Prostate gland (tissue), 2 donors: ENCODE measurements around the gene HPCA. TPM values are rescaled to one million over a fixed set of nuclear protein-coding genes. Genes with fewer than 3 reads are reported as not detected.

ENCODE experiments used
- DNase-seq: peaks from one replicate; pipeline ENCODE4 v3.0.0-alpha.2; 2019; ENCODE audit warnings: low spot score
- H3K27ac ChIP-seq, 2 donors: fragments of 200-600 bp; sonication (generic); 2 replicates each; pipeline ENCODE4 v1.5.1; 2017 to 2019
- H3K27me3 ChIP-seq: fragments of 200-600 bp; sonication (generic); replicated peaks from 2 replicates; pipeline ENCODE4 v1.5.1; 2019; ENCODE audit not compliant: insufficient read depth
- H3K36me3 ChIP-seq, 2 donors: fragments of 200-600 bp; sonication (generic); 1 replicate in 1 of 2; 2 replicates in 1 of 2; pipeline versions ENCODE4 v1.5.1 to v1.8.1; 2017 to 2019
- H3K4me1 ChIP-seq: fragments of 200-600 bp; sonication (generic); replicated peaks from 2 replicates; pipeline ENCODE4 v1.5.1; 2019
- H3K4me3 ChIP-seq, 2 donors: fragments of 200-600 bp; sonication (generic); 2 replicates each; pipeline ENCODE4 v1.5.1; 2017 to 2019
- H3K9me3 ChIP-seq: fragments of 200-600 bp; sonication (generic); 2 replicates; pipeline ENCODE4 v1.5.1; 2017
- POLR2A ChIP-seq: fragments of 450-650 bp; IDR thresholded peaks from one replicate; pipeline ENCODE4 v1.6.1; 2016; ENCODE audit warnings: antibody characterized with exemption, mild to moderate bottlenecking
- POLR2AphosphoS5 ChIP-seq: sonication (generic); formaldehyde crosslinking; IDR thresholded peaks from one replicate; pipeline ENCODE4 v1.6.1; 2017; ENCODE audit warnings: antibody characterized with exemption
- WGBS: methylation state at CpG from one replicate; pipeline ENCODE4 v1.1.5; 2018; 5-methylcytosine and 5-hydroxymethylcytosine counted together
- intact Hi-C: fragments of 100-400 bp; cut with DNase I; formaldehyde crosslinking; loops from one replicate; pipeline ENCODE4 v1.14.2; 2022
- total RNA-seq, 2 donors: library from RNA; depleted of rRNA; stranded (reverse); fragments of >200 nt; gene quantifications; one replicate each; pipeline ENCODE4 v1.1.0, GENCODE V29; 2016
- TF ChIP-seq, protein P1 (sequence below), 4 experiments: fragments of 200-600 bp in 2 of 4; fragments of 450-650 bp in 2 of 4; sonication (generic) in 2 of 4; IDR thresholded peaks; 1 replicate in 3 of 4; 2 replicates in 1 of 4; pipeline ENCODE4 v1.5.1; 2016 to 2019; ENCODE audit warnings: antibody characterized with exemption in 4 of 4, mild to moderate bottlenecking in 2 of 4, moderate library complexity in 2 of 4

The HPCA gene
- total RNA-seq, 2 donors from 2014 or later = 1.6 TPM; not detected in 1

DNA sequence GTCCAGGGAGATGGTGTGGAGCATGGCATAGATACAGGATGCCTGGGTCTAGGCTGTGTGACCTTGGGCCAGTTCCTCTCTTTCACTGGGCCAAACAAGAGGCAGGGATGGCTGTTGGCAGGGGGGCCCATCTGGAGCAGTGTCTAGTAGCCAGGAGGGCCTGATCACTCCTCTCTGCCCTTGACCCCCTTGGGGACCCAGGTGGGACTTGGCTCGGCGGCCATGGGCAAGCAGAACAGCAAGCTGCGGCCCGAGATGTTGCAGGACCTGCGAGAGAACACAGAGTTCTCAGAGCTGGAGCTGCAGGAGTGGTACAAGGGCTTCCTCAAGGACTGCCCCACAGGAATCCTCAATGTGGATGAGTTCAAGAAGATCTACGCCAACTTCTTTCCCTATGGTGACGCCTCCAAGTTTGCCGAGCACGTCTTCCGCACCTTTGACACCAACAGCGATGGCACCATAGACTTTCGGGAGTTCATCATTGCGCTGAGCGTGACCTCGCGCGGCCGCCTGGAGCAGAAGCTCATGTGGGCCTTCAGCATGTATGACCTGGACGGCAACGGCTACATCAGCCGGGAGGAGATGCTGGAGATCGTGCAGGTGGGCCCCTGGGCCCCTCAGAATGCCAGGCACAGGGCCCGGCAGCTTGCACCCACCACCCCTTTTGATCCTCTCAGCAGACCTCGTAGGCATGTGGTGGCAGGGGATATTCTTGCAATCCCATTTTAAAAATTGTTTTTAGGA is 2.6 kb downstream of the HPCA start:
- intact Hi-C loops = no loop called here
- H3K4me1 ChIP-seq = no peaks in the 10 kb centered on the region
- H3K9me3 ChIP-seq = no peaks in the 10 kb centered on the region
- DNase-seq = no peak
- H3K4me3 ChIP-seq = no peak overlapping the region
- WGBS = 94% methylated on average over 23 of the region's 24 CpGs
- H3K36me3 ChIP-seq = no peaks in the 10 kb centered on the region
- H3K27ac ChIP-seq = no peak overlapping the region
- TF ChIP-seq, protein P1, sequence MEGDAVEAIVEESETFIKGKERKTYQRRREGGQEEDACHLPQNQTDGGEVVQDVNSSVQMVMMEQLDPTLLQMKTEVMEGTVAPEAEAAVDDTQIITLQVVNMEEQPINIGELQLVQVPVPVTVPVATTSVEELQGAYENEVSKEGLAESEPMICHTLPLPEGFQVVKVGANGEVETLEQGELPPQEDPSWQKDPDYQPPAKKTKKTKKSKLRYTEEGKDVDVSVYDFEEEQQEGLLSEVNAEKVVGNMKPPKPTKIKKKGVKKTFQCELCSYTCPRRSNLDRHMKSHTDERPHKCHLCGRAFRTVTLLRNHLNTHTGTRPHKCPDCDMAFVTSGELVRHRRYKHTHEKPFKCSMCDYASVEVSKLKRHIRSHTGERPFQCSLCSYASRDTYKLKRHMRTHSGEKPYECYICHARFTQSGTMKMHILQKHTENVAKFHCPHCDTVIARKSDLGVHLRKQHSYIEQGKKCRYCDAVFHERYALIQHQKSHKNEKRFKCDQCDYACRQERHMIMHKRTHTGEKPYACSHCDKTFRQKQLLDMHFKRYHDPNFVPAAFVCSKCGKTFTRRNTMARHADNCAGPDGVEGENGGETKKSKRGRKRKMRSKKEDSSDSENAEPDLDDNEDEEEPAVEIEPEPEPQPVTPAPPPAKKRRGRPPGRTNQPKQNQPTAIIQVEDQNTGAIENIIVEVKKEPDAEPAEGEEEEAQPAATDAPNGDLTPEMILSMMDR (IDR thresholded peaks at IDR 0.05) = no peak
- TF ChIP-seq POLR2AphosphoS5 (no peak), POLR2A (no peak)
- H3K27me3 ChIP-seq = peaks cover 22% of the 10 kb centered on the region

DNA sequence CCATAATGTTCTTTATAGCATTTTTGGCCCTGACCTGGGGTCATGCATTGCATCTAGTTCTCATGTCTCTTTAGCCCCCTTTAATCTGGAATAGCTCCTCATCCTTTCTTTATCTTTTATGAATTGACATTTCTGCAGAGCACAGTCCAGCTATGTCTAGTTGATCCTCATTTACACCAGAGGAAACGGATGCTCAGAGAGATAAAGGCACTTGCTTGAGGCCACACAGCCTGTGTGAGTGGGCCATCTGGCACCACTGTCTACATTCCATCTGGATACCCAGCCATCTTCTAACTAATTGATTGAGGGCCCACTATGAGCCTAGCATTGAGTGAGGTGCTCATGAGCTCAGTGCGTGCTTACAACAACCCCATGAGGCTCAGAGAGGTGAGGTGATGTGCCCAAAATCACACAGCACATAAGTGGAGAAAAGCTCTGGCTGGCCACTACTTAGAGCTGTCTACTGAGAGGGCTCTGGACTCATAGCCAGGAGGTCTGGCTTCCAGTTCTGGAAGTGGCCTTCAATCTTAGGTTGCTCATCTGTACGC is 3.5 kb downstream of the HPCA start:
- intact Hi-C loops = no loop called here
- peaks cover 22% of the 10 kb centered on the region for H3K27me3 ChIP-seq

DNA sequence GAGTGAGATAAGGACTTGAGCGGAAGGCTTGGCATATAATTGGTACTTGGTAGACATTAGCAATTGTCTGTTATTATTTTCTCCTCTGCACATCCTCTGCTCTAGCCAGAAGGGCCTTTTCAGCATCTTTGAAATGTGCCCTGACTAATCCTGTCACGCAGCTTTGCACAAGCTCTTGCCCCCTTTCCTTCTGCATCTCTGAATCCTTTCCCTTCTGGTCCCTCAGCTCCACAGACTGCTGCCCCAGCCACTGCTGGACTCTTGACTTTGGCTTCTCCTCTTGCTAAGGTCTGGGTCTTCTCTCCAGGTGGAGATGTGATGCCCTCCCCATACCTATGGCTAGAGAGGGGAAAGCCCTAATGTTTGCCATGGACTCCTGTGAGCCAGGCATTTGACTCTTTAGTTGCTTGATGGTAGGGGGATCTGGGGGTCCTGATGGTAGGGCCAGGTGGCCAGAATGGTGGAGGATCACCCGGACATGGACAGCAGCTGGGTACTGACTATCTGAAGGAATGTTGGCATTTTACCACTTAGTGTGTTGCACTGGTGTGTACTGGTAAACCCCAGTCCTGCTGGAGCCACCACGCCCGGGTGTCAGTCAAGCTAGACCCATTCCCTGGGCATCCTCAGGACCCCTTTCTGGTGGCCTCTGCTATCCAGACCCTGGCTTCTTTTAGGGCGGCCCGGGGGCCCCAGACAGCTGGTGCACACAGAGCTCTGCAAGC is 4.4 kb downstream of the HPCA start:
- no peaks in the 10 kb centered on the region for H3K9me3 ChIP-seq
- H3K4me3 ChIP-seq = no peak overlapping the region
- H3K27me3 ChIP-seq = peaks cover 22% of the 10 kb centered on the region
- no peaks in the 10 kb centered on the region for H3K4me1 ChIP-seq
- TF ChIP-seq POLR2AphosphoS5 (no peak), POLR2A (no peak)
- TF ChIP-seq, protein P1 (IDR thresholded peaks at IDR 0.05) = no peak
- WGBS = 90% methylated on average over 5 of the region's 7 CpGs
- intact Hi-C loops = no loop called here
- DNase-seq = no peak
- H3K36me3 ChIP-seq = no peaks in the 10 kb centered on the region
- no peak overlapping the region for H3K27ac ChIP-seq

More for the DNA sequence above, 3.5 kb downstream of the HPCA start:
- H3K27ac ChIP-seq = no peak overlapping the region
- TF ChIP-seq, protein P1 (IDR thresholded peaks at IDR 0.05) = no peak
- TF ChIP-seq POLR2A (no peak), POLR2AphosphoS5 (no peak)
- H3K4me1 ChIP-seq = no peaks in the 10 kb centered on the region
- WGBS = 94% methylated on average over 3 of the region's 3 CpGs
- no peaks in the 10 kb centered on the region for H3K36me3 ChIP-seq
- no peak for DNase-seq
- no peaks in the 10 kb centered on the region for H3K9me3 ChIP-seq
- no peak overlapping the region for H3K4me3 ChIP-seq

DNA sequence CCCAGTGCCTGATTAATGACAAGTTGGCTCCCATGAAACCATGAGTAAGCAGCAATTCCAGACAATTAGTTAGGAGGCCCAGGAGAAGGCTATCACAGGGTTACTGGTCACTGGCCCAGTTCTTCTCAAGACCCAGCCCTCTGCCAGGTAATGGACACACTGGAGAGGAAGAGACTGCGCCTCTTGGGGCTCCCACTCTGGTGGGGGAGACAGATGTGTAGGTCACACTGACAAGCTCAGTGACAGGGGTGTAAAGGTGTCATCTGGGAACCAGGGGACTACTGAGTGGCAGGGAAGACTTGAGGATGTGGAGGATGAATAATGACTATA is 4.9 kb downstream of the HPCA start:
- no peak for DNase-seq
- H3K27me3 ChIP-seq = peaks cover 17% of the 10 kb centered on the region
- WGBS = 88% methylated on average over 1 of the region's 1 CpG
- no peak overlapping the region for H3K27ac ChIP-seq
- no peaks in the 10 kb centered on the region for H3K4me1 ChIP-seq
- no peak overlapping the region for H3K4me3 ChIP-seq
- no peaks in the 10 kb centered on the region for H3K9me3 ChIP-seq
- no peaks in the 10 kb centered on the region for H3K36me3 ChIP-seq
- intact Hi-C loops = no loop called here
- TF ChIP-seq POLR2AphosphoS5 (no peak), POLR2A (no peak)
- TF ChIP-seq, protein P1 (IDR thresholded peaks at IDR 0.05) = no peak

DNA sequence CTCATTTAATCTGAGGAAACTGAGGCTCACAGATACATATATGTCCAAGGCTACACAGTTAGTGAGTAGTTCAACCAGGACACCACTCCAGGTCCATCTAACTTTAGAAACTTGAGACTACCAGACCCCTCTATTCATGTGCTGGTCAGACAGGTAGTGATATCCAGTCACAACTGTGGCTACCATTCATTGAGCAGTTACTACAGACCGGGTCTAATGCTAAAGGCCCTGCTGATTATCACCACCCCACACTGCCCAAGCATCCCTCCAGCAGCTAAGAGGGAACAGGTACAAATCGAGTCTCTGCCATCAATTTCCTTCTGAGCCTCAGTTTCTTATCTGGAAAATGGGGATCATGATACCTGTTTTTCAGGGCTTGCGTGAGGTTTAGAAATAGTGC is 5.3 kb downstream of the HPCA start:
- intact Hi-C loops = no loop called here
- TF ChIP-seq, protein P1 (IDR thresholded peaks at IDR 0.05) = no peak
- TF ChIP-seq POLR2AphosphoS5 = no peak
- TF ChIP-seq POLR2A = no peak

More for the DNA sequence above, 5.3 kb downstream of the HPCA start:
- H3K4me1 ChIP-seq = no peaks in the 10 kb centered on the region
- no peak for DNase-seq
- peaks cover 17% of the 10 kb centered on the region for H3K27me3 ChIP-seq
- no peaks in the 10 kb centered on the region for H3K9me3 ChIP-seq
- H3K36me3 ChIP-seq = no peaks in the 10 kb centered on the region
- no peak overlapping the region for H3K27ac ChIP-seq
- WGBS = 96% methylated on average over 3 of the region's 3 CpGs
- H3K4me3 ChIP-seq = no peak overlapping the region
